Keratinocyte (primary cell): ENCODE data around the gene NTNG1.

Source experiments
- EZH2 ChIP-seq: IDR thresholded peaks from one replicate; pipeline ENCODE4 v1.6.1; 2012; ENCODE audit warnings: inconsistent platforms, mild to moderate bottlenecking, low read length, moderate library complexity
- TF ChIP-seq, protein P1 (sequence below), 3 experiments: IDR thresholded peaks in 1 of 3; conservative IDR thresholded peaks in 1 of 3; optimal IDR thresholded peaks in 1 of 3; 2 replicates in 2 of 3; 3 replicates in 1 of 3; pipeline versions ENCODE3 to v1.5.1; 2011; ENCODE audit warnings: low read length in 3 of 3, mild to moderate bottlenecking in 3 of 3, moderate library complexity in 2 of 3, control low read depth in 1 of 3, inconsistent platforms in 1 of 3; ENCODE audit not compliant: insufficient read depth in 2 of 3; ENCODE audit errors: extremely low read depth in 1 of 3

GRCh38 chr1:107378426-107378825, 237.6 kb downstream of the NTNG1 start:
- TF ChIP-seq, protein P1, sequence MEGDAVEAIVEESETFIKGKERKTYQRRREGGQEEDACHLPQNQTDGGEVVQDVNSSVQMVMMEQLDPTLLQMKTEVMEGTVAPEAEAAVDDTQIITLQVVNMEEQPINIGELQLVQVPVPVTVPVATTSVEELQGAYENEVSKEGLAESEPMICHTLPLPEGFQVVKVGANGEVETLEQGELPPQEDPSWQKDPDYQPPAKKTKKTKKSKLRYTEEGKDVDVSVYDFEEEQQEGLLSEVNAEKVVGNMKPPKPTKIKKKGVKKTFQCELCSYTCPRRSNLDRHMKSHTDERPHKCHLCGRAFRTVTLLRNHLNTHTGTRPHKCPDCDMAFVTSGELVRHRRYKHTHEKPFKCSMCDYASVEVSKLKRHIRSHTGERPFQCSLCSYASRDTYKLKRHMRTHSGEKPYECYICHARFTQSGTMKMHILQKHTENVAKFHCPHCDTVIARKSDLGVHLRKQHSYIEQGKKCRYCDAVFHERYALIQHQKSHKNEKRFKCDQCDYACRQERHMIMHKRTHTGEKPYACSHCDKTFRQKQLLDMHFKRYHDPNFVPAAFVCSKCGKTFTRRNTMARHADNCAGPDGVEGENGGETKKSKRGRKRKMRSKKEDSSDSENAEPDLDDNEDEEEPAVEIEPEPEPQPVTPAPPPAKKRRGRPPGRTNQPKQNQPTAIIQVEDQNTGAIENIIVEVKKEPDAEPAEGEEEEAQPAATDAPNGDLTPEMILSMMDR (optimal IDR thresholded peaks at IDR 0.05 in 1 of 3, IDR thresholded peaks at IDR 0.05 in 1 of 3, conservative IDR thresholded peaks at IDR 0.05 in 1 of 3; ENCODE audit: extremely low read depth in 1 of 3, insufficient read depth in 2 of 3, low read length in 3 of 3) = no peak
- TF ChIP-seq EZH2 = no peak
